SJCRH30 (cell line): Measurements from ENCODE around the gene GMPPB. TPM values are rescaled to one million over a fixed set of nuclear protein-coding genes. Genes with fewer than 3 reads are reported as not detected.
A peak's percentile ranks its signal among the peaks of the same experiment; 100 is the strongest.

Experiments
- DNase-seq, 2 experiments: peaks; one replicate each; pipeline ENCODE4 v3.0.0-alpha.2; 2015 to 2020
- H3K27ac ChIP-seq: fragments of 250-450 bp; sonication (Bioruptor Pico); 2 replicates; pipeline ENCODE4 v1.5.1; 2020; ENCODE audit warnings: mild to moderate bottlenecking, moderate library complexity
- H3K27me3 ChIP-seq: fragments of 250-450 bp; sonication (Bioruptor Pico); 2 replicates; pipeline ENCODE4 v1.5.1; 2020; ENCODE audit warnings: mild to moderate bottlenecking, moderate library complexity
- H3K36me3 ChIP-seq: fragments of 250-450 bp; sonication (Bioruptor Pico); 2 replicates; pipeline ENCODE4 v1.5.1; 2020; ENCODE audit warnings: mild to moderate bottlenecking, moderate library complexity
- H3K4me1 ChIP-seq: fragments of 250-450 bp; sonication (Bioruptor Pico); 2 replicates; pipeline ENCODE4 v1.5.1; 2020; ENCODE audit warnings: mild to moderate bottlenecking, moderate library complexity
- H3K4me3 ChIP-seq: fragments of 250-450 bp; sonication (Bioruptor Pico); 2 replicates; pipeline ENCODE4 v1.5.1; 2020; ENCODE audit warnings: mild to moderate bottlenecking, moderate library complexity
- H3K9me3 ChIP-seq: fragments of 250-450 bp; sonication (Bioruptor Pico); replicated peaks from 2 replicates; pipeline ENCODE4 v1.5.1; 2020; ENCODE audit warnings: mild to moderate bottlenecking, moderate library complexity
- total RNA-seq: library from RNA; depleted of rRNA; stranded (reverse); fragments of >200 nt; shearing (Covaris generic); gene quantifications from 2 replicates; pipeline ENCODE4 v1.2.3, GENCODE V29; 2014

Gene GMPPB
- total RNA-seq, 1 experiment from 2014 or later, result 14.6 TPM

DNA sequence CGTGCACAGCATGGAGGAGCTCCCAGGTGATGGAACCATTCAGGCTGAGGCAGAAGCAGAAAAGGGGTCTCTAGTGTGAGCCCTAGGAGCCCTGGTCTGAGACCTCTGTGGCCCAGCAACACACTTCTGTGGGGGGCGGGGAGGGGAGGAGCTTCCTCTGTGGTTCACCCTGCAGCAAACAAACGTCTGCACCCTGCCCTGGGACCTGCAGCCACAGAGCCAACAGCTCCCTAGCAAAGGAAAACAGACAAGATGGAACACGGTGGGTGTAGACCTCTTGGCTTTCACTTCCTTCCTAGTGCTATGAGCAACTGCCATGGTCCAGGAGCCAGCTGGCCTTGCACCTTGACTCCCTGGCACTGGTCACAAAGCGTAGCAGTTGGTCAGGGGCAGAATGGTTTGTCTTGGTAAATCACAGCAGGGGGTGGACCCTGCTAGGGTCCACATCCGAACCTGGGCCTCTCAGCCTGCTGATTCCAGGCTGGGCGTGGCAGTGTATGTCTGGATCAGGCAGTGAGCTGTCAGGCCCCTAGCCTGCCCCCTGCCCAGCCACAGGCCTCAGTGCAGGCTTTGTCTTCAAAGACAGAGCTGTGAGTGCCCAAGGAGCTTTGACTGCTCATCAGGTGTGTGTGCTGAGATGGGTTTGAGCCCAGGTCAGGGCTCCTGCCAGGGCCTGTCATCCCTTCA lies 11.0 kb downstream of the GMPPB start:
- no peaks in the 10 kb centered on the region for H3K36me3 ChIP-seq
- no peaks in the 10 kb centered on the region for H3K9me3 ChIP-seq
- H3K4me1 ChIP-seq, result no peaks in the 10 kb centered on the region
- no peaks in the 10 kb centered on the region for H3K27me3 ChIP-seq
- H3K4me3 ChIP-seq, result no peak overlapping the region
- DNase-seq, result no peak
- H3K27ac ChIP-seq, result no peak overlapping the region

DNA sequence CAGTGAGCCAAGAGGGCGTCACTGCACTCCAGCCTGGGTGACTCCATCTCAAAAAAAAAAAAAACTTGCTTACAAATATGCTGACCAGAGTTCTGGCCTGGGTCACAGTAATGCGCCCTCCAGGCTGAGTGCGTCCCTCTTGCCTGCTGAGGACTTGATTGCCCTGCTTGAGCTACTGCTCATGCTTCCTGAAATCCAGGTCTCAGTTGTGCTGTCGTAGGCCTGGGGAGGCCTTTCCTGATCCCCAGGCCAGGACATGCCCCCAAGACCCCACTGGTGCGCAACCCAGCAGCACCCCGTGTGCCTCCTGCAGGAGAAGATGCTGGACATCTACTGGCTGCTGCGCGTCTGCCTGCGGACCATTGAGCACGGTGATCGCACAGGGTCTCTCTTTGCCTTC lies 11.6 kb downstream of the GMPPB start:
- Histone ChIP-seq H3K36me3 (no peaks in the 10 kb centered on the region), H3K9me3 (no peaks in the 10 kb centered on the region), H3K27me3 (no peaks in the 10 kb centered on the region), H3K27ac (no peak overlapping the region), H3K4me1 (no peaks in the 10 kb centered on the region), H3K4me3 (no peak overlapping the region)
- DNase-seq, result no peak

DNA sequence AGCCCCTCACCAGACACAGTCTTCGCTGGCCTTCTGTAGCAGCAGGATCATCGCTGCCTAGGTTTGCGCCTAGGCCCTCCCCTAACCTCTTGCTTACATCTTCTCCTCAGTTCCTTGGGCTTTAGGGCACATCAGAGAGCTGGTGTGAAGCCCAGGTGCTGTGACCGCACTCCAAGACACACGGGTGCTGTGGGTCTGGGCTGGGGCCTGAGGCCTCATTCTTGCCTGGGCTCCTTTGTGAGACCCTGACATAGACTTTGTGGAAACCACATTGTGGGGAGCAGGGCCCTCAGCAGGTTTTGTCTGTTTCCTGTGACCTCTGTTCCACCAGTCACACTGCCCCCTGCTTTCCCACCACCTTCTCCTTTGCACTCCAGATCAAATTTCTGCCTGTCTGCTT lies 12.3 kb downstream of the GMPPB start:
- Histone ChIP-seq H3K4me1 (no peaks in the 10 kb centered on the region), H3K27me3 (no peaks in the 10 kb centered on the region), H3K9me3 (no peaks in the 10 kb centered on the region), H3K27ac (no peak overlapping the region), H3K36me3 (no peaks in the 10 kb centered on the region), H3K4me3 (no peak overlapping the region)
- DNase-seq, result no peak

DNA sequence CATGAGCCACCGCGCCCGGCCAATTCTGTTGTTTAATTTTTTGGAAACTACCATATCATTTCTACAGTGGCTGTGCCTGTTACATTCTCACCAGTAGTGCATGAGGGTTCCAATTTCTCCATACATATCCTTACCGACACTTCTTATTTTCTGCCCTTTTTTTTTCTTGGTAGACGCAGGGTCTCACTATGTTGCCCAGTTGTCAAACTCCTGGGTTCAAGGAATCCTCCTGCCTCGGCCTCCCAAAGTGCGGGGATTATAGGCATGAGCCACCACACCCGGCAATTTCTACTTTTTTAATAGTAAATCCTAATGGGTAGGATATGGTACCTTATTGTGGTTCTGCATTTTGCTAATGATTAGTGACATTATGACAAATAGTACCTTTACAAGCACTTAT lies 13.9 kb downstream of the GMPPB start:
- Histone ChIP-seq H3K9me3 (no peaks in the 10 kb centered on the region), H3K4me1 (no peaks in the 10 kb centered on the region), H3K27ac (no peak overlapping the region), H3K36me3 (no peaks in the 10 kb centered on the region), H3K27me3 (no peaks in the 10 kb centered on the region), H3K4me3 (no peak overlapping the region)
- DNase-seq, result no peak

DNA sequence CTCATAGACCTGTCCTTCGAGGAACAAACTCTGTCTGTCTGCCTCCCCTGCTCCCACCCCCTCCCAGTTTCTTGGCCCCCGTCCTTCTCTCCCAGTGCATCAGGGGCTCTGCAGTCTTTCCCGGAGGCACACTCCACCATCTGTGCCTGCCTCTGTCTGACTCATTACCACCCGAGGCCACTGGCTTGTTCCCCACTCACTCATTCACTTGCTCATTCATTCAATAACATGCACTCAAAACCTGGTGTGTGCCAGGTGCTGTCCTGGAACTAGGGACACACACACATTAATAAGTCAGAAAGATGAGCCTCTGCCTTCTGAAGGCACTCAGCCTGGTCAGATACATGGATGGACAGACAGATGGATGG lies 16.7 kb downstream of the GMPPB start:
- no peaks in the 10 kb centered on the region for H3K9me3 ChIP-seq
- no peak for DNase-seq
- H3K4me3 ChIP-seq, result no peak overlapping the region
- H3K4me1 ChIP-seq, result no peaks in the 10 kb centered on the region
- H3K36me3 ChIP-seq, result no peaks in the 10 kb centered on the region
- H3K27me3 ChIP-seq, result no peaks in the 10 kb centered on the region
- no peak overlapping the region for H3K27ac ChIP-seq

DNA sequence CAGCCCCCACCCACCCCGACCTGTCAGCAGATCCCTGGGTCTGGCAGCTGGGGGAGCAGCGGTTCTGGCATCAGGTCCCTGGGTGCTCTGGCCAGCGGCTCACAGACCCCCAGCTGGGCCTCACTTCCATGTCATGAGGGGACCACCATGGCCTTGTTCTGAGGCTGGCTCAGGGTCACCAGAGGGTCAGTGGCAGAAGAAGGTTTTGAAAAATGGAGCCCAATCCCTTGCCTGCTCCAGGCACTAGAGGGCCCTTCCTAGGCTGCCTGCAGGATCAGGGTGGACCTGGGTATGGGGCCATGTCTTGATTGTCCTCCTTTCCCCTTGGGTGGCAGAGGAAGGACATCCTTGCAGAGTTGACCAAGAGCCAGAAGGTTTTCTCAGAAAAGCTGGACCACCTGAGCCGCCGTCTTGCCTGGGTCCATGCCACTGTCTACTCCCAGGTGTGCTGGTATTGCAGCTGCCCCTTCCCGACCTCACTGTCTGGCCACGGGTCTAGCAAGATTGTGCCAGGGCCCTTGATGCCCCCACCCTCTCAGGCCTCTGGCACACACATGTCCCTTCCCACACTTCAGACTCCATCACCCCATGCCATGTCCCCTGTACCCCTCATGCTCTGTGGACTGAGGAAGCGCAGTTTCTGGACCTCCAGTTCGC lies 17.2 kb downstream of the GMPPB start:
- Histone ChIP-seq H3K4me1 (no peaks in the 10 kb centered on the region), H3K9me3 (no peaks in the 10 kb centered on the region), H3K27ac (no peak overlapping the region), H3K27me3 (no peaks in the 10 kb centered on the region), H3K36me3 (no peaks in the 10 kb centered on the region; the same call in 1 of the 2 replicates), H3K4me3 (no peak overlapping the region)
- DNase-seq, result no peak

DNA sequence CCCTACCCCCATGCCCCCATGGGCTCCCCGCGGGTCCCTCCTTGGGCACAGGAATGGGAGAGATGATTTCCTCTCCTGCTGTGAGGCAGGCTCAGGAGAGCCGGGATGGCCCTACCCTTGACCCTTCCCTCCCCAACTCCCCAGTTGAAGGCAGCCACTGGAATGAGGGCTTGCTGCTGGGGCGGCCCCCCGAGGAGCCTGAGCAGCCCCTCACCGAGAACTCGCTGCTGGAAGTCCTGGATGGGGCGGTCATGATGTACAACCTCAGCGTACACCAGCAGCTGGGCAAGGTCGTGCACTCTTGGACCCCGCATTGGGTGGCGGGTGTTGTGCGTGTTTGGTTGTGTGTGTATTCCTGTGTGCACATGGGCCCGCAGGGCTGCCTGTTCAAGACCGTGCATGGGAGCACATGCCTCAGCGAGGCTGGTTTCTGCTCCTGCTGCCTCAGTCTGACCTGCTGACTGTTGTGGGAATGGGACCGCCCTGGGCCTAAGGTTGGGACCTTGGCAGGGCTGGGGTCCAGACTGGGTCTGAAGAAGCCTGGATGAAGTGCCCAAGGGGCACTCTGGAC lies 18.3 kb downstream of the GMPPB start:
- Histone ChIP-seq H3K27me3 (no peaks in the 10 kb centered on the region), H3K4me3 (no peak overlapping the region), H3K27ac (no peak overlapping the region), H3K4me1 (no peaks in the 10 kb centered on the region), H3K36me3 (no peaks in the 10 kb centered on the region; the same call in 1 of the 2 replicates), H3K9me3 (no peaks in the 10 kb centered on the region)
- DNase-seq, result no peak

DNA sequence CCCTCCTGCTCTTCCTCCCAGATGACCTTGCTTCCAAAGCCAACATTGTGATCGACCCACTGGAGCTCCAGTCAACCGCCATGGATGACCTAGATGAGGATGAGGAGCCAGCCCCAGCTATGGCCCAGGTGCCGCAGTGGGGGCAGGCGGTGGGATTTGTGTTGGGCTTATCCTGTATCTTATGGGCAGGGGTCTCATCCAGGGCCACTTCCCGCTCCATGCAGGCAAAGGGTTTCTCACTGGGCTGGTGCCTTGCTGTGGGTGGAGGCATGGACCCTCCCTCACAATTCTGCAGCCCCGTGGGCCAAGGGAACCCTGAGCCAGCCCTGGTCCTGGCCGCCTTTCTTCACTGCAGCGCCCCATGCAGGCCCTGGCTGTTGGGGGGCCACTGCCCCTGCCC lies 19.1 kb downstream of the GMPPB start:
- Histone ChIP-seq H3K36me3 (no peaks in the 10 kb centered on the region; the same call in 1 of the 2 replicates), H3K27me3 (no peaks in the 10 kb centered on the region), H3K4me1 (no peaks in the 10 kb centered on the region), H3K27ac (no peak overlapping the region), H3K9me3 (no peaks in the 10 kb centered on the region), H3K4me3 (no peak overlapping the region)
- DNase-seq, result no peak

DNA sequence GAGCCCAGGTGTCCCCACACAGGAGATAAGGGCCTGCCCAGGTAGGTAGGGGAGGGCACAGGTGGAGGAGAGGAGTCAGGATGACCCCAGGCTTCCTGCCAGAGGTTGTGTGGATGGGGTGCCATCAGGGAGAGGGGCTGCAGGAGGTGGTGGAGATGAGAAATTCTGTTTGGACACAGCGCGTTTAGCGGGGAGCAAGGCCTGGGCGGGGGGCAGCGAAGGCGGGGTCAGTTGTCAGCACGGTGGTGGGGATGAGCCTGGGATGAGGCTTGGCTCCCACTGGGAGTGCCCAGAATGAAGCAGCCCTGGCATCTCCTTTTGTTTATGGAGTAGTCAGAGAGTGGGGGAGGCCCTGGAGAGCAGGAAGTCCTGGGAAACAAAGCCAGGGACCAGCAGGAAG lies 19.8 kb downstream of the GMPPB start:
- Histone ChIP-seq H3K36me3 (no peaks in the 10 kb centered on the region; the same call in 1 of the 2 replicates), H3K27ac (no peak overlapping the region), H3K27me3 (no peaks in the 10 kb centered on the region), H3K4me1 (no peaks in the 10 kb centered on the region), H3K4me3 (no peak overlapping the region), H3K9me3 (no peaks in the 10 kb centered on the region)
- DNase-seq, result no peak

DNA sequence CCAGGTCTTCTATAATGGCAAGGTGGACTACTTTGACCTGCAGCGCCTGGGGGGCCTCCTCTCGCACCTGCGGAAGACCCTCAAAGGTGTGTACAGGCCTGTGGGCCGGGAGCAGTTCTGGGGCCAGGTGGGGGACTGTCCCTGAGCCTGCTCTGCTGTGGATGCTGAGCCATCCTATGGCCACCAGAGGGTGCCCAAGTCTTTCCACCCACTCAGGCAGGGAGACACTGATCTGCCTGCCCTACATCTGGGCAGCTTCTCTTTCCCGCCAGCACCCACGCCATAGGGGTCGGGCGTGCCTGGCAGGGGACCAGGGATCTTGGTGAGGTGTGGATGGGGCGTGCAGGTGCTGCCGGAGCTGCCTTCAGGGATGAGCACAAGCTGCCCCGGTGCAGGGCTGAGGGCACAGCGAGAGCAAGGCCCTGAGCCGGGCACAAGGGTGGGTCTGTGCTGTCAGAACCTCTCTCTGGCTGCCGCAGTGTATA lies 20.3 kb downstream of the GMPPB start:
- Histone ChIP-seq H3K36me3 (no peaks in the 10 kb centered on the region; the same call in 1 of the 2 replicates), H3K27ac (no peak overlapping the region), H3K9me3 (no peaks in the 10 kb centered on the region), H3K27me3 (no peaks in the 10 kb centered on the region), H3K4me3 (no peak overlapping the region), H3K4me1 (no peaks in the 10 kb centered on the region)
- DNase-seq, result peak; percentile 56 to 76

DNA sequence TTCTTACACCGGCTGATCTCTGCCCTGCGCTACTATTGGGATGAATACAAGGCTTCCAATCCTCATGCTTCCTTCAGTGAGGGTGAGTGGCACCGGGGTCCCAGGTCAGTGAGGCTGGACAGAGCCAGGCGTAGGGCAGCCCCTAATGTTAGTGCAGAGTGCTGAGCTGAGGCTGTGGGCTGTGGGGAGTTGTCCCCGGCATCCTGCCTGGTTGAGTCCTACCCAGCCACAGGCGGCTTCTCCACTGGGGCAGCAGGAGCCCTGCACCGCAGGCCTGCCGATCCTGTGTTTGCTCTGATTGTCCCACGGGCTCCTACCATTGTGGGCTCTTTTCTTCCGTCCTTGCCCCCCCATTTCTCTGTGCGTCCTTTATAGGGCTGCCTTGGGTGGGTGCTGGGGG lies 21.1 kb downstream of the GMPPB start:
- Histone ChIP-seq H3K4me1 (no peaks in the 10 kb centered on the region), H3K27me3 (no peaks in the 10 kb centered on the region), H3K27ac (no peak overlapping the region), H3K4me3 (no peak overlapping the region), H3K9me3 (no peaks in the 10 kb centered on the region), H3K36me3 (no peaks in the 10 kb centered on the region; the same call in 1 of the 2 replicates)
- DNase-seq, result no peak

DNA sequence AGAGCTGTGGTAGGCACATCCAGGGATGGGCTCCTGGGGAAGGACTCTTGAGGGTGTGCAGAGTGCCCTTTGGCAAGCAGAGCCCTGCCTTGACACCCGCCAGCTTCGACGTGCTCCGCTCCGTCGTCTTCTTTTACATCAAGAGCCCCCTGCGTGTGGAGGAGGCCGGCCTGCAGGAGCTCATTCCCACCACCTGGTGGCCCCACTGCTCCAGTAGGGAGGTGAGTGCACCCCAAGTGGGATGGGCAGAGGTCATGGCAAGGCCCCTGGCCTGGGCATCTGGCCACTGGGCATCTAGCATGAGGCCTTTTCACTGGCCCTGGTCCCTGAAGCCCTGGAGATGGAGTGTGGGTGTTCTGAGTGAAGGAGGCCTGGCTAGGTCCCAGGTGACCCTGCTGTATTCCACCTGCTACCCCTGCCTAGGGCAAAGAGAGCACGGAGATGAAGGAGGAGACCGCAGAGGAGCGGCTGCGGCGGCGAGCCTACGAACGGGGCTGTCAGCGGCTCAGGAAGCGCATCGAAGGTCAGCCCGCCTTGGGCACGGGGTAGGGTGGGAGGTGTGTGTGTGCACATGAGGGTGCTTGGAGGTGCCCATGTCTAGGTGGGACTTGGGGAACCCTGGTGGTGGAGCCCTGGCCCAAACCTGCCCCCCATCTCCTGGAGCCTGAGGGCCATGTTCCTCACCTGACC lies 22.2 kb downstream of the GMPPB start:
- Histone ChIP-seq H3K27ac (no peak overlapping the region), H3K9me3 (no peaks in the 10 kb centered on the region), H3K36me3 (no peaks in the 10 kb centered on the region; the same call in 1 of the 2 replicates), H3K27me3 (no peaks in the 10 kb centered on the region), H3K4me3 (no peak overlapping the region), H3K4me1 (no peaks in the 10 kb centered on the region)
- peak in 1 of 2 experiments; percentile 26 for DNase-seq

DNA sequence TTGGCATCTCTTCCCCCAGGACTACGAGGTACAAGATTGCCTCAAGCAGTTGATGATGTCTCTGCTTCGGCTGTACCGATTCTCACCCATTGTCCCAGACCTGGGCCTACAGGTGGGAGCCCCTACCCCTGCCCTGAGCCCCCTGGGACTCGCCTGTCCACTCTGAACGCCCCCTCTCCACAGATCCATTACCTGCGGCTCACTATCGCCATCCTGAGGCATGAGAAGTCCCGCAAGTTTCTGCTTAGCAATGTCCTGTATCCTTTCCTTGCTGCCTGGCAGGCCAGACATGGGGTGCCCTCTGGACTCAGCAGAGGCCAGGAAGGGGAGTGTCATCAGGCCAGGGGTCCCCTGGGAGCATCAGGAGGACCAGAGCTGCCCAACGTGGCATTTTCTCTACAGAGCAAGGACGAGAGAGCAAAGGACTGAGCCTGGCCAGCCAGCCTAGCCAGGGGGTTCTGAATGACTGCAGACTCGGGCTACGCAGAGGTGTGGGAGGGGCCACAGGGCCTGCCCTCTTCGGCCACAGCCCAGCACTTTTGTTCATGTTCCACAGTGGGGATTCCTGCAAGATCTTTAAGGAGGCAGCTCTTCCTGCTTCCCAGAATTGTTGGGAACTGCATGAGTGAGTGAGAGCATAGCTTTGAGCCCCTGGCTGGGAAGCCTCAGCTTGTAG lies 23.2 kb downstream of the GMPPB start:
- Histone ChIP-seq H3K4me3 (no peak overlapping the region), H3K4me1 (no peaks in the 10 kb centered on the region), H3K9me3 (no peaks in the 10 kb centered on the region), H3K36me3 (no peaks in the 10 kb centered on the region; the same call in 1 of the 2 replicates), H3K27me3 (no peaks in the 10 kb centered on the region), H3K27ac (no peak overlapping the region)
- DNase-seq, result no peak

DNA sequence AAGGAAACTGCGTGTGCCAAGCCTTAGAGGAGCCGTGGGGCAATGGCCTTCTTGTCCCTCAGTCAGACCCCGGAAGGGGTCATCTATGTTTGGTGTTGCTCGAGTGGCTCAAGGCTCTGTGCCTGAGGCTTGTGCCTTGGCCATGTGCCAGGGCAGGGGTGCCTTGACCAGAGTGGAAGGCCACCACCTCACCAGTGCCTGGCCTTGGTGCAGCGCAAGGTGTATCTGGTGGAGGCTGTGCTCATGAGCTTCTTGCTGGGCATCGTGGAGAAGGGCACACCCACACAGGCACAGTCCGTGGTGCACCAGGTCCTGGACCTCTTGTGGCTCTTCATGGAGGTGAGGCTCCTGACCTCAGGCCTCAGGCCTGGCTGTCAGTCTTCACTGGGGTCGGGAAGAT lies 23.7 kb downstream of the GMPPB start:
- no peak overlapping the region for H3K4me3 ChIP-seq

More for the DNA sequence above, 23.7 kb downstream of the GMPPB start:
- H3K27me3 ChIP-seq, result no peaks in the 10 kb centered on the region
- H3K36me3 ChIP-seq, result no peaks in the 10 kb centered on the region; the same call in 1 of the 2 replicates
- H3K27ac ChIP-seq, result no peak overlapping the region
- no peaks in the 10 kb centered on the region for H3K4me1 ChIP-seq
- H3K9me3 ChIP-seq, result no peaks in the 10 kb centered on the region
- DNase-seq, result no peak
